HG02970 (cell line): ENCODE measurements around the gene CYP2S1.
"Not testable (repeated sequence)": the region's sequence is repeated elsewhere in the genome, so short reads cannot be mapped to it uniquely, and the experiment has no call there.

Experiments used
- ATAC-seq: cut with Tn5 transposase; IDR thresholded peaks from one replicate; pipeline ENCODE4 v1.9.1; 2021; ENCODE audit warnings: mild to moderate bottlenecking, moderate library complexity, moderate number of reproducible peaks; ENCODE audit not compliant: unreplicated experiment, low FRiP score

Gene CYP2S1

GRCh38 chr19:41193430-41194156 is 574 bp downstream of the CYP2S1 start:
- ATAC-seq: no peak

DNA sequence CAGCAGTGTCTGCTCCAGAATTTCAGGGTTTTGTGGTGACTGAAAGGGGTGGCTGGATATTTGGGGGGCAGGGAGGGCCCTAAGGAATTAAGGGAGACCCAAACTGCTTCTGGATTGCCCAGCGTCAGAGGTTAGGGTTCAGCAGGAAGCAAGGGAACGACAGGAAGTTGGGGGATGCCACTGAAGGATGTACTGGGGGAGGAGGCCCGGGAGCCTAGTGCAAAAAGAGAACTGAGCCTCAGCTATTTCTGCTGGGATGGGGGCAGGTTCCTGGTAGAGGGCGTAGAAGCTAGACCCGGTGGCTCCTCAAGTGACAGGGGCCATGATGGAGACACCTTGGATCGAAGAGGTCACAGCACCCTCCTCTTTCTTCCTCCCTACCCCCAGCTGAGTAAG is 1.1 kb downstream of the CYP2S1 start:
- no peak for ATAC-seq

DNA sequence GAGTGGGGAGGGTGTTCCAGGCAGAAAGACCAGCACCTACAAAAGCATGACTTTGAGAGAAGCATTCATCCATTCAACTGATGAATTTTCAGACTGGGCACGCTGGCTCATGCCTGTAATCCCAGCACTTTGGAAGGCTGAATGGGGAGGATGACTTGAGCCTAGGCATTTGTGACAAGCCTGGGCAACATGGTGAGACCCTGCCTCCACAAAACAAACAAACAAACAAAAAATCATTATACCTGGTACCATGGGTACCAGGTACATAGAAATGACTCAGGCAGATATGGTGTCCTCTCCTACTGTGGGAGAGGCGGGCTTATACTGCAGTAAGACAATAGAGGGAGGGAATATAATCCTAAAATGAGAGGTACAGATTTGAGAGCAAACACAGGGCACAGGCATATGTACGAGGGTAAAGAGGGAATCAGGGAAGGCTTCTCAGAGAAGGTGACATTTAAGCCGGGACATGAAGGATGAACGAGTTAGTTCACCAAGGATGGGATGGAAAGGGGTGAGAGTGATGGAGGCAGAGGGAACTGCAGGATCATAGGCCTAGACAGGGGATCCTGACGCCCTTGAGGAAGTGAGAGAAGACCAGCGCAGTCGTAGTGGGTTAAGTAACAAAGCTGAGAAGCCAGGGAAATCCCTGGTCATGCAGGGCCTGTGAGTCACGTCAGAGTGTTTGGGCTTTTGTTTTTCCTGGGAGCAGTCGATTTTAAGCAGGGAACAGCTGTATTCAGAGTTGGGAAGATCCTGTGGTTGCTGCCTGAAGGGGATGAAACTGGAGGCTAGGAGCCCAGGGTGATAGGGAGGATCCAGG is 2.9 kb downstream of the CYP2S1 start:
- no peak for ATAC-seq

DNA sequence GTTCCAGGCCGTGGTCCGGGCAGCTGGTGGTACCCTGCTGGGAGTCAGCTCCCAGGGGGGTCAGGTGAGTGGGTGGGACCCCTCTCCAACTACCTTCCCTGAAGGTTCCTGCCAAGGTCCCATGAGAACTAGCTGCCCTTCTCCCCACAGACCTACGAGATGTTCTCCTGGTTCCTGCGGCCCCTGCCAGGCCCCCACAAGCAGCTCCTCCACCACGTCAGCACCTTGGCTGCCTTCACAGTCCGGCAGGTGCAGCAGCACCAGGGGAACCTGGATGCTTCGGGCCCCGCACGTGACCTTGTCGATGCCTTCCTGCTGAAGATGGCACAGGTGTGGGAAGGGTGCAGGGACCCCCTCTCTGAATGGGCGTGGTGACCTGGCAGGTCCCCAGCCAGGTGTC is 5.5 kb downstream of the CYP2S1 start:
- no peak for ATAC-seq

DNA sequence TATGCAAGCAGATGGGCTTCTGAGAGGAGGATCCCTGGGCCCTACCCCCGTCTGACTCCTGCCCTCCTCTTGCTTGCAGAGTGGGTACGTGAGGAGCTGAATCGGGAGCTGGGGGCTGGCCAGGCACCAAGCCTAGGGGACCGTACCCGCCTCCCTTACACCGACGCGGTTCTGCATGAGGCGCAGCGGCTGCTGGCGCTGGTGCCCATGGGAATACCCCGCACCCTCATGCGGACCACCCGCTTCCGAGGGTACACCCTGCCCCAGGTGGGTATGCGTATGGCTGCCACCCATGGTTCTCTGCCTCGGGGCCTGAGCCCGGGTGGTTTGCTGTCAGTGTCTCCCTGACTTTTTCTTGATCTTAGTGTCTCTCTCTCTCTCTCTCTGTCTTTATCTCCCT is 10.4 kb downstream of the CYP2S1 start:
- no peak for ATAC-seq

- ATAC-seq: not testable (repeated sequence)
Measured at GRCh38 chr19:41204338-41204737, 11.3 kb downstream of the CYP2S1 start.

- no peak for ATAC-seq
Measured at GRCh38 chr19:41205995-41206394, 13.0 kb downstream of the CYP2S1 start.

DNA sequence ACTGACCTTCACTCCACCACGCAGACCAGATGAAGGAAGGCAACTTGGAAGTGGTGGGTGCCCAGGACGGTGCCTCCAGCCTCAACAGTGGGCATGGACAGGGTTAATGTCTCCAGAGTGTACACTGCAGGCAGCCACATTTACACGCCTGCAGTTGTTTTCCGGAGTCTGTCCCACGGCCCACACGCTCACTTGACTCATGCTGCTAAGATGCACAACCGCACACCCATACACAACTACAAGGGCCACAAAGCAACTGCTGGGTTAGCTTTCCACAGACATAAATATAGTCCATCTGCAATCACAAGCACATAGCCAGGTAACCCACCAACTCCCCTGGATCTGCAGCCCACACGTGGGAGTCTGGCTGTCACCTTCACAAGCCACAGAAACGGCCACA is 13.4 kb downstream of the CYP2S1 start:
- no peak for ATAC-seq

- ATAC-seq: no peak
Measured at GRCh38 chr19:41206926-41207750, 14.1 kb downstream of the CYP2S1 start.

GRCh38 chr19:41214161-41214560 is 21.1 kb downstream of the CYP2S1 start:
- no peak for ATAC-seq

GRCh38 chr19:41217741-41218140 is 24.7 kb downstream of the CYP2S1 start:
- no peak for ATAC-seq

DNA sequence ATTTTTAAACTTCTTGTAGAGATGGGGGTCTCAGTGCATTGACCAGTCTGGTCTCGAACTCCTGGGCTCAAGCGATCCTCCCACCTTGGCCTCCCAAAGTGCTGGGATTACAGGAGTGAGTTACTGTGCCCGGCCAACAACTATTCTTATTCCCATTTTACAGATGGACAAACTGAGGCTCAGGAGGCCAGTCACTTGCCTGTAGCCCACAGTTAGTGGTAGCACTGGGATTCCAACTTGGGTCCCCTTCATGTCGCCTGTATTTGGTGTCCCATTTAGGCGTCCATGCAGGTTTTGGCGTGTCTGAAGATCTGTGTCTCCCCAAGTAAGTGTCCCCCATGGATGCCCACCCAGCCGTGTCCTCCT is 25.2 kb downstream of the CYP2S1 start:
- ATAC-seq: no peak

DNA sequence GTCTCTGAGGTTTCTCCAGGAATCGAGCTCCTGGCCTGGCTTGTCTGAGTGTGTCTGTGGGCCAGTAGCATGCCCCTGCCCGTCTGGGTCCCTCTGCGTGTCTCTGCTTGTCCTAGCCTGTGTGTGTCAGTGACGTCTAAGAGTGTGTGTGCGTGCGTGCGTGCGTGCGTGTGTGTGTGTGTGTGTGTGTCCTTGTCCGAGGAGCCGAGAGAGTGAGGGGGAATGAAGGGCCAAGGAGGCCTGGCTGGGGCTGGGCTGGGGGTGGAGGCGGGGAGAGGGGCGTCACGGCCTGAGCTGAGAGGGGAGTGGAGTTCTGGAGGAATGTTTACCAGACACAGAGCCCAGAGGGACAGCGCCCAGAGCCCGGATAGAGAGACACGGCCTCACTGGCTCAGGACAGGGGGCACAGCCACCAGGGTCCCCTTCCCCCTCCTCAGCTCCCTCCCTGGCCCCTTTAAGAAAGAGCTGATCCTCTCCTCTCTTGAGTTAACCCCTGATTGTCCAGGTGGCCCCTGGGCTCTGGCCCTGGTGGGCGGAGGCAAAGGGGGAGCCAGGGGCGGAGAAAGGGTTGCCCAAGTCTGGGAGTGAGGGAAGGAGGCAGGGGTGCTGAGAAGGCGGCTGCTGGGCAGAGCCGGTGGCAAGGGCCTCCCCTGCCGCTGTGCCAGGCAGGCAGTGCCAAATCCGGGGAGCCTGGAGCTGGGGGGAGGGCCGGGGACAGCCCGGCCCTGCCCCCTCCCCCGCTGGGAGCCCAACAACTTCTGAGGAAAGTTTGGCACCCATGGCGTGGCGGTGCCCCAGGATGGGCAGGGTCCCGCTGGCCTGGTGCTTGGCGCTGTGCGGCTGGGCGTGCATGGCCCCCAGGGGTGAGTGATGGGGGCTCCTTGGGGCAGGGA is 25.8 kb downstream of the CYP2S1 start, which contains the start of gene AXL:
Gene AXL (plus strand): TSS at position 609 of the 893 bp plus-strand sequence. CDS start 170 bp downstream, at position 779.
- ATAC-seq: no peak

GRCh38 chr19:41219924-41220567 is 27.0 kb downstream of the CYP2S1 start:
- ATAC-seq: no peak

- no peak for ATAC-seq
Measured at GRCh38 chr19:41220811-41221210, 27.8 kb downstream of the CYP2S1 start.

DNA sequence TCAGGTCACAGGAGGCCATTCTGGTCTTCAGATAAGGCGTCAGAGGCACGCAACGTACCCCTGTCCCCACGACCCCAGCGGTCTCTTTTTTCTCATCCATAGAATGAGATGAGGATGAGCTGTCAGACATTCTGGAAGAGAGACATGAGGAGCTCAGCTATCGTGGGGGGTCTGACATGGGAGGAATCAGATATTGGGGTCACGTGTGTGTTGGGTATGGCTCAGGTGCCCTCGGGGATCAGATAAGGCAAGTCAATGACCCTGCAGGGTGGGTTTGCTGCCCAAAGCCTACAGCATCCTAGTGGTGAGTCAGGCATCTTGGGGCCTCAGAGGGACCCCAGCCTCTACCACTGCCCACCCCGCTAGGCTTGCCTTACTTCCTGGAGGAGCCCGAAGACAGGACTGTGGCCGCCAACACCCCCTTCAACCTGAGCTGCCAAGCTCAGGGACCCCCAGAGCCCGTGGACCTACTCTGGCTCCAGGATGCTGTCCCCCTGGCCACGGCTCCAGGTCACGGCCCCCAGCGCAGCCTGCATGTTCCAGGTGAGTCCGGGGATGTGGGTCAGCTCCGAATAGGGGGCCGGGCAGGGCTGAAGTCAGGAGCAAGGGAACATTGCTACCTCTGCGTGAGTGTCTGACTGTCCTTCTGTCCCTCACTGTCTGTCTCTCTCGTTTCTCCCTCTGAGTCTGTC is 28.6 kb downstream of the CYP2S1 start:
- no peak for ATAC-seq

GRCh38 chr19:41222240-41222639 is 29.2 kb downstream of the CYP2S1 start:
- no peak for ATAC-seq

GRCh38 chr19:41223431-41224234 is 30.6 kb downstream of the CYP2S1 start:
- no peak for ATAC-seq
